H1 (cell line): ENCODE results near the gene PRKCA.

ENCODE experiments used
- GABPA ChIP-seq: IDR thresholded peaks from 2 replicates; pipeline ENCODE4 v1.6.1; 2011; ENCODE audit warnings: mild to moderate bottlenecking, low read length, moderate library complexity, borderline replicate concordance; ENCODE audit not compliant: insufficient read depth
- POLR2A ChIP-seq, 2 experiments: IDR thresholded peaks; 1 replicate in 1 of 2; 2 replicates in 1 of 2; pipeline ENCODE4 v1.6.1; 2011; ENCODE audit warnings: low read depth in 2 of 2, low read length in 2 of 2, mild to moderate bottlenecking in 2 of 2; ENCODE audit errors: control extremely low read depth in 1 of 2
- TAF1 ChIP-seq: IDR thresholded peaks from 2 replicates; pipeline ENCODE4 v1.6.1; 2011; ENCODE audit warnings: mild to moderate bottlenecking, low read depth, low read length
- TF ChIP-seq, protein P1 (sequence below), 3 experiments: IDR thresholded peaks; 1 replicate in 2 of 3; 2 replicates in 1 of 3; pipeline versions ENCODE4 v1.5.1 to v1.6.1; 2011; ENCODE audit warnings: low read length in 3 of 3, mild to moderate bottlenecking in 3 of 3, inconsistent platforms in 2 of 3, low read depth in 1 of 3, moderate library complexity in 1 of 3; ENCODE audit not compliant: insufficient read depth in 1 of 3; ENCODE audit errors: control extremely low read depth in 1 of 3

DNA sequence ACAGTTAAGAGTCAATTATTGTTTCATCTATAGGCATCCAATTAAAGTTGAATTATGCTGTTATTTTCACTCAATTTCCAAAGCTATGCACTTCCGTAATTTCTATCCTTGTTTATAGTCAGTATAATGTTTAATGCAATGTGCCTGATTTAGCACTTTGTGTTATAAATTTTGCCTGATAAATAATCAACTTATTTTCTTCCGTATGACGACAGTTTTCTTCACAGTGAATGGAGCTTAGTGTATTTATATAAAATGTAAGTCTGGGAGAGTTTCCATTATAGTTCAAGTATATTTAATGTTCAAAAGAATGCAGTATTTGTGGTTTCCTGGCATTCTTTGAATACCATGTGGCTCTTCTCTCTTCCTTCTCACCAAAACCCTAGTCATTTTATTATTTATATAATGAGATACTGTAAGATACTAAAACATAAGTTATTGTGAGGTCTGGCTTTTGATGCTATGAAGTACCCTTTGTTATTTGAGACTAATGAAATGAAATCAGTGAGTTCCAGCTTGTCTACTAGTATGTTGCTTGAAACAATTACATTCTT, 240.6 kb downstream of the PRKCA start:
- TF ChIP-seq POLR2A (IDR thresholded peaks at IDR 0.05; ENCODE audit: control extremely low read depth in 1 of 2, low read depth in 2 of 2, low read length in 2 of 2) (no peak), GABPA (no peak), TAF1 (no peak)
- TF ChIP-seq, protein P1, sequence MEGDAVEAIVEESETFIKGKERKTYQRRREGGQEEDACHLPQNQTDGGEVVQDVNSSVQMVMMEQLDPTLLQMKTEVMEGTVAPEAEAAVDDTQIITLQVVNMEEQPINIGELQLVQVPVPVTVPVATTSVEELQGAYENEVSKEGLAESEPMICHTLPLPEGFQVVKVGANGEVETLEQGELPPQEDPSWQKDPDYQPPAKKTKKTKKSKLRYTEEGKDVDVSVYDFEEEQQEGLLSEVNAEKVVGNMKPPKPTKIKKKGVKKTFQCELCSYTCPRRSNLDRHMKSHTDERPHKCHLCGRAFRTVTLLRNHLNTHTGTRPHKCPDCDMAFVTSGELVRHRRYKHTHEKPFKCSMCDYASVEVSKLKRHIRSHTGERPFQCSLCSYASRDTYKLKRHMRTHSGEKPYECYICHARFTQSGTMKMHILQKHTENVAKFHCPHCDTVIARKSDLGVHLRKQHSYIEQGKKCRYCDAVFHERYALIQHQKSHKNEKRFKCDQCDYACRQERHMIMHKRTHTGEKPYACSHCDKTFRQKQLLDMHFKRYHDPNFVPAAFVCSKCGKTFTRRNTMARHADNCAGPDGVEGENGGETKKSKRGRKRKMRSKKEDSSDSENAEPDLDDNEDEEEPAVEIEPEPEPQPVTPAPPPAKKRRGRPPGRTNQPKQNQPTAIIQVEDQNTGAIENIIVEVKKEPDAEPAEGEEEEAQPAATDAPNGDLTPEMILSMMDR (IDR thresholded peaks at IDR 0.05; ENCODE audit: control extremely low read depth in 1 of 3, insufficient read depth in 1 of 3, low read depth in 1 of 3, low read length in 3 of 3) = no peak
